ENCODE data around the gene PPP4R3A. TPM values are rescaled to one million over a fixed set of nuclear protein-coding genes. Genes with fewer than 3 reads are reported as not detected.

Gene PPP4R3A
- total and polyA plus RNA-seq, 2 of the 4 experiments (the other 2 are of a cell fraction) = 28.2 to 28.9 TPM

GRCh38 chr14:91410771-91411536 is 99.2 kb downstream of the PPP4R3A start:
- H3K4ac ChIP-seq (ENCODE audit: low read depth, low read length) = no peak overlapping the region
- no peaks in the 10 kb centered on the region for H3K9me1 ChIP-seq (ENCODE audit: insufficient read depth, low read length)
- intact Hi-C loops (cut with micrococcal nuclease) = no loop called here
- WGBS, 2 experiments (ENCODE audit: extremely low coverage in 2 of 2, insufficient read length in 1 of 2) = 87% methylated on average over 2 of the region's 12 CpGs; no CpG with 5 or more reads in 1 of the 2 experiments
- H3K4me3 ChIP-seq (ENCODE audit: insufficient read depth, low read depth, low read length) = no peak overlapping the region
- H2BK120ac ChIP-seq (ENCODE audit: low read depth, low read length) = no peak overlapping the region
- H3K79me1 ChIP-seq (ENCODE audit: low read depth in 1 of 2, low read length in 2 of 2) = no peaks in the 10 kb centered on the region
- no peaks in the 10 kb centered on the region for H3K36me3 ChIP-seq (ENCODE audit: control insufficient read depth, insufficient read depth, low read length)
- no peaks in the 10 kb centered on the region for H3K4me1 ChIP-seq (ENCODE audit: control insufficient read depth, insufficient read depth, low read length)
- no peak overlapping the region for H2AK9ac ChIP-seq (replicated peaks; ENCODE audit: low read depth, low read length, poor library complexity)
- no peak overlapping the region for H2AFZ ChIP-seq (replicated peaks; ENCODE audit: low read length, poor library complexity)
- no peak overlapping the region for H2BK20ac ChIP-seq (ENCODE audit: low read depth, low read length)
- no TSS peak for BruUV-seq (replicated peaks)
- H4K91ac ChIP-seq (ENCODE audit: insufficient read depth, low read depth, low read length) = no peak overlapping the region
- no peak overlapping the region for H3K4me2 ChIP-seq (ENCODE audit: low read depth, low read length)
- no peaks in the 10 kb centered on the region for H4K20me1 ChIP-seq (ENCODE audit: insufficient read depth, low read length)
- in situ Hi-C loops (cut with MboI; ENCODE audit: low sequenced_read_pairs) = no loop called here
- no peak for DNase-seq
- H2BK5ac ChIP-seq (ENCODE audit: low read depth, low read length, poor library complexity, severe bottlenecking) = no peak overlapping the region
- H3K18ac ChIP-seq (ENCODE audit: low read depth, low read length) = no peak overlapping the region
- TF ChIP-seq MXI1 (IDR thresholded peaks at IDR 0.05; ENCODE audit: borderline replicate concordance, low read depth, low read length) (no peak), BHLHE40 (IDR thresholded peaks at IDR 0.05; ENCODE audit: low read depth, low read length) (no peak), NFE2L2 (IDR thresholded peaks at IDR 0.05; ENCODE audit: low read depth, low read length) (no peak), POLR2A (IDR thresholded peaks at IDR 0.05; ENCODE audit: low read depth, low read length) (no peak), RFX5 (IDR thresholded peaks at IDR 0.05; ENCODE audit: low read depth, low read length) (no peak), FOS (IDR thresholded peaks at IDR 0.05; ENCODE audit: low read depth, low read length) (no peak), CHD1 (IDR thresholded peaks at IDR 0.05; ENCODE audit: low read depth, low read length) (no peak), SMC3 (IDR thresholded peaks at IDR 0.05; ENCODE audit: low read depth, low read length) (no peak), MAFK (IDR thresholded peaks at IDR 0.05; ENCODE audit: low read depth, low read length) (no peak), MAZ (IDR thresholded peaks at IDR 0.05; ENCODE audit: borderline replicate concordance, low read depth, low read length) (no peak), ELK1 (IDR thresholded peaks at IDR 0.05; ENCODE audit: borderline replicate concordance, low read depth, low read length) (no peak), RCOR1 (IDR thresholded peaks at IDR 0.05; ENCODE audit: insufficient replicate concordance, low read length) (no peak), RAD21 (IDR thresholded peaks at IDR 0.05; ENCODE audit: low read length) (no peak), CEBPB (IDR thresholded peaks at IDR 0.05; ENCODE audit: low read depth, low read length) (no peak)
- TF ChIP-seq, protein P1, sequence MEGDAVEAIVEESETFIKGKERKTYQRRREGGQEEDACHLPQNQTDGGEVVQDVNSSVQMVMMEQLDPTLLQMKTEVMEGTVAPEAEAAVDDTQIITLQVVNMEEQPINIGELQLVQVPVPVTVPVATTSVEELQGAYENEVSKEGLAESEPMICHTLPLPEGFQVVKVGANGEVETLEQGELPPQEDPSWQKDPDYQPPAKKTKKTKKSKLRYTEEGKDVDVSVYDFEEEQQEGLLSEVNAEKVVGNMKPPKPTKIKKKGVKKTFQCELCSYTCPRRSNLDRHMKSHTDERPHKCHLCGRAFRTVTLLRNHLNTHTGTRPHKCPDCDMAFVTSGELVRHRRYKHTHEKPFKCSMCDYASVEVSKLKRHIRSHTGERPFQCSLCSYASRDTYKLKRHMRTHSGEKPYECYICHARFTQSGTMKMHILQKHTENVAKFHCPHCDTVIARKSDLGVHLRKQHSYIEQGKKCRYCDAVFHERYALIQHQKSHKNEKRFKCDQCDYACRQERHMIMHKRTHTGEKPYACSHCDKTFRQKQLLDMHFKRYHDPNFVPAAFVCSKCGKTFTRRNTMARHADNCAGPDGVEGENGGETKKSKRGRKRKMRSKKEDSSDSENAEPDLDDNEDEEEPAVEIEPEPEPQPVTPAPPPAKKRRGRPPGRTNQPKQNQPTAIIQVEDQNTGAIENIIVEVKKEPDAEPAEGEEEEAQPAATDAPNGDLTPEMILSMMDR (conservative IDR thresholded peaks at IDR 0.05; ENCODE audit: low read depth, low read length) = no peak
- TF ChIP-seq, protein P2, sequence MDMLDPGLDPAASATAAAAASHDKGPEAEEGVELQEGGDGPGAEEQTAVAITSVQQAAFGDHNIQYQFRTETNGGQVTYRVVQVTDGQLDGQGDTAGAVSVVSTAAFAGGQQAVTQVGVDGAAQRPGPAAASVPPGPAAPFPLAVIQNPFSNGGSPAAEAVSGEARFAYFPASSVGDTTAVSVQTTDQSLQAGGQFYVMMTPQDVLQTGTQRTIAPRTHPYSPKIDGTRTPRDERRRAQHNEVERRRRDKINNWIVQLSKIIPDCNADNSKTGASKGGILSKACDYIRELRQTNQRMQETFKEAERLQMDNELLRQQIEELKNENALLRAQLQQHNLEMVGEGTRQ (IDR thresholded peaks at IDR 0.05; ENCODE audit: low read depth, low read length) = no peak
- H4K8ac ChIP-seq (ENCODE audit: low read depth in 2 of 2, low read length in 2 of 2) = no peak overlapping the region
- H3K23ac ChIP-seq (ENCODE audit: low read depth, low read length) = no peak overlapping the region
- ATAC-seq (ENCODE audit: low read depth) = no peak
- H2BK15ac ChIP-seq (ENCODE audit: low read depth, low read length) = no peak overlapping the region
- peaks cover 28% of the 10 kb centered on the region for H3K27me3 ChIP-seq (ENCODE audit: control insufficient read depth, insufficient read depth, low read length)
- H3K56ac ChIP-seq (ENCODE audit: extremely low read depth, insufficient read depth, low read length) = no peak overlapping the region
- no peaks in the 10 kb centered on the region for H3K9me3 ChIP-seq (ENCODE audit: control insufficient read depth, insufficient read depth, low read length)
- ChIA-PET CTCF (no interaction called here), POLR2A (ENCODE audit: unreplicated experiment) (interaction anchor here (0.5 kb wide), 1 partner anchor 18 kb away, joined by 4 read pairs; no protein-coding TSS in a partner anchor)
- no peak overlapping the region for H3K14ac ChIP-seq (replicated peaks; ENCODE audit: low read depth, low read length)
- H3K27ac ChIP-seq (ENCODE audit: insufficient read depth, low read length) = no peak overlapping the region
- no peak overlapping the region for H3K9ac ChIP-seq (ENCODE audit: low read depth, low read length)
- H4K5ac ChIP-seq (ENCODE audit: low read depth, low read length) = no peak overlapping the region
- dilution Hi-C loops (cut with HindIII; ENCODE audit: low sequenced_read_pairs, unreplicated experiment) = no loop called here
- no peak overlapping the region for H2AK5ac ChIP-seq (ENCODE audit: low read depth, low read length)

Data from IMR-90 (cell line).